Tibial artery (tissue), 4 donors: ENCODE results near the gene PLEKHG2.

ENCODE experiments used
- DNase-seq, 2 donors: peaks; one replicate each; pipeline ENCODE4 v3.0.0-alpha.2; 2019
- H3K27ac ChIP-seq, 2 donors: fragments of 200-600 bp; sonication (generic) in 1 of 2; 1 replicate in 1 of 2; 2 replicates in 1 of 2; pipeline ENCODE4 v1.5.1; 2018 to 2019; ENCODE audit warnings: mild to moderate bottlenecking in 1 of 2
- H3K27me3 ChIP-seq, 2 donors: fragments of 200-600 bp; sonication (generic) in 1 of 2; one replicate each; pipeline versions ENCODE4 v1.5.1 to v1.6.0; 2016 to 2019
- H3K36me3 ChIP-seq, 3 donors: fragments of 200-600 bp; sonication (generic) in 2 of 3; one replicate each; pipeline ENCODE4 v1.5.1; 2016 to 2019; ENCODE audit warnings: mild to moderate bottlenecking in 2 of 3
- H3K4me1 ChIP-seq, 4 donors: fragments of 200-600 bp; sonication (generic) in 2 of 4; 1 replicate in 3 of 4; 2 replicates in 1 of 4; pipeline ENCODE4 v1.5.1; 2016 to 2019
- H3K4me3 ChIP-seq, 2 donors: fragments of 200-600 bp; sonication (generic) in 1 of 2; 1 replicate in 1 of 2; 2 replicates in 1 of 2; pipeline ENCODE4 v1.5.1; 2018 to 2019; ENCODE audit warnings: mild to moderate bottlenecking in 2 of 2
- H3K9me3 ChIP-seq, 3 donors: fragments of 200-600 bp; sonication (generic) in 1 of 3; one replicate each; pipeline ENCODE4 v1.5.1; 2016 to 2019
- CTCF ChIP-seq, 2 experiments: fragments of 200-600 bp in 1 of 2; fragments of 450-650 bp in 1 of 2; IDR thresholded peaks; one replicate each; pipeline ENCODE4 v1.5.1; 2017 to 2019; ENCODE audit warnings: antibody characterized with exemption in 2 of 2, mild to moderate bottlenecking in 1 of 2, moderate library complexity in 1 of 2
- intact Hi-C: fragments of 100-400 bp; cut with DNase I; formaldehyde crosslinking; loops from one replicate; pipeline ENCODE4 v1.15.0; 2023; ENCODE audit warnings: low total_unique reads

PLEKHG2 gene

GRCh38 chr19:39434123-39435076 lies 21.9 kb downstream of the PLEKHG2 start:
- no peak for DNase-seq
- Histone ChIP-seq H3K27me3 (no peaks in the 10 kb centered on the region), H3K36me3 (peaks cover 24 to 36% (median 35%) of the 10 kb centered on the region in 3 donors), H3K4me3 (peak overlapping the region; percentile 84 to 85), H3K4me1 (peaks cover 0 to 33% (median 23%) of the 10 kb centered on the region in 4 donors), H3K27ac (peak overlapping the region; percentile 81 to 90), H3K9me3 (no peaks in the 10 kb centered on the region)
- intact Hi-C loops: no loop called here
- TF ChIP-seq CTCF (IDR thresholded peaks at IDR 0.05): no peak

GRCh38 chr19:39435499-39436349 lies 23.3 kb downstream of the PLEKHG2 start, which contains the start of gene RPS16:
Gene RPS16, minus strand, starts transcription at chr19:39435949. Its CDS starts 54 bp downstream, at chr19:39435895.
- intact Hi-C loops: no loop called here
- H3K4me1 ChIP-seq: peaks cover 0 to 29% (median 24%) of the 10 kb centered on the region in 4 donors

GRCh38 chr19:39436350-39436716 lies 23.9 kb downstream of the PLEKHG2 start:
- Histone ChIP-seq H3K9me3 (no peaks in the 10 kb centered on the region), H3K4me1 (peaks cover 0 to 29% (median 25%) of the 10 kb centered on the region in 4 donors), H3K27me3 (no peaks in the 10 kb centered on the region), H3K4me3 (peak overlapping the region; percentile 84 to 85), H3K36me3 (peaks cover 24 to 34% (median 32%) of the 10 kb centered on the region in 3 donors), H3K27ac (peak overlapping the region; percentile 81 to 90)
- DNase-seq: no peak
- intact Hi-C loops: no loop called here
- no peak for TF ChIP-seq CTCF (IDR thresholded peaks at IDR 0.05)

More at GRCh38 chr19:39435499-39436349, 23.3 kb downstream of the PLEKHG2 start, which contains the start of gene RPS16:
- peak; percentile 98 to 99 for DNase-seq
- no peak for TF ChIP-seq CTCF (IDR thresholded peaks at IDR 0.05)
- peak within 1 kb of the TSS; percentile 84 to 85 for H3K4me3 ChIP-seq
- peak within 1 kb of the TSS; percentile 81 to 90 for H3K27ac ChIP-seq
- H3K9me3 ChIP-seq: no peaks in the 10 kb centered on the region
- H3K36me3 ChIP-seq: peaks cover 24 to 36% (median 35%) of the 10 kb centered on the region in 3 donors
- H3K27me3 ChIP-seq: no peaks in the 10 kb centered on the region

- DNase-seq: no peak
- no peaks in the 10 kb centered on the region for H3K9me3 ChIP-seq
- peaks cover 0 to 29% (median 25%) of the 10 kb centered on the region in 4 donors for H3K4me1 ChIP-seq
- intact Hi-C loops: no loop called here
- H3K27me3 ChIP-seq: no peaks in the 10 kb centered on the region
- no peak for TF ChIP-seq CTCF (IDR thresholded peaks at IDR 0.05)
- no peak overlapping the region for H3K27ac ChIP-seq
- peaks cover 11 to 13% (median 12%) of the 10 kb centered on the region in 3 donors for H3K36me3 ChIP-seq
- no peak overlapping the region for H3K4me3 ChIP-seq
Observed at GRCh38 chr19:39438270-39438934, 25.9 kb downstream of the PLEKHG2 start.
